SKM-1 treated with dmso at 0.1 percent for 144 hours (cell line): ENCODE results near the gene SLC29A3.
"Not testable (repeated sequence)": the region's sequence is repeated elsewhere in the genome, so short reads cannot be mapped to it uniquely, and the experiment has no call there.

Experiments used
- DNase-seq: peaks from one replicate; lab custom pipeline; 2025; ENCODE audit not compliant: unreplicated experiment; lab: John Stamatoyannopoulos, UW

SLC29A3 gene

GRCh38 chr10:71283876-71284275 lies 35.2 kb upstream of the SLC29A3 start:
- DNase-seq: no peak

- no peak for DNase-seq
Measured at GRCh38 chr10:71284544-71285179, 34.4 kb upstream of the SLC29A3 start.

GRCh38 chr10:71285180-71285545 lies 33.9 kb upstream of the SLC29A3 start:
- DNase-seq: peak; percentile 38

GRCh38 chr10:71285986-71286385 lies 33.1 kb upstream of the SLC29A3 start:
- no peak for DNase-seq

- DNase-seq: no peak
Measured at GRCh38 chr10:71286521-71287294, 32.4 kb upstream of the SLC29A3 start.

GRCh38 chr10:71287456-71287855 lies 31.6 kb upstream of the SLC29A3 start:
- DNase-seq: no peak

GRCh38 chr10:71288461-71288860 lies 30.6 kb upstream of the SLC29A3 start:
- DNase-seq: no peak

- DNase-seq: no peak
Measured at GRCh38 chr10:71289421-71290130, 29.5 kb upstream of the SLC29A3 start.

- no peak for DNase-seq
Measured at GRCh38 chr10:71290331-71290730, 28.7 kb upstream of the SLC29A3 start.

GRCh38 chr10:71290806-71291527 lies 28.1 kb upstream of the SLC29A3 start:
- no peak for DNase-seq

- no peak for DNase-seq
Measured at GRCh38 chr10:71291528-71291900, 27.5 kb upstream of the SLC29A3 start.

- DNase-seq: no peak
Measured at GRCh38 chr10:71292624-71293445, 26.2 kb upstream of the SLC29A3 start.

GRCh38 chr10:71293446-71294084 lies 25.5 kb upstream of the SLC29A3 start:
- DNase-seq: no peak

- no peak for DNase-seq
Measured at GRCh38 chr10:71294091-71294561, 24.9 kb upstream of the SLC29A3 start.

- no peak for DNase-seq
Measured at GRCh38 chr10:71294856-71295255, 24.2 kb upstream of the SLC29A3 start.

- no peak for DNase-seq
Measured at GRCh38 chr10:71295641-71296040, 23.4 kb upstream of the SLC29A3 start.

GRCh38 chr10:71296086-71296485 lies 23.0 kb upstream of the SLC29A3 start:
- DNase-seq: no peak

GRCh38 chr10:71296811-71297210 lies 22.2 kb upstream of the SLC29A3 start:
- DNase-seq: not testable (repeated sequence)

GRCh38 chr10:71297343-71297742 lies 21.7 kb upstream of the SLC29A3 start:
- DNase-seq: no peak
